GM10248 (cell line): ENCODE data around the gene PELO.

Experiments used
- CTCF ChIA-PET: fragments of 300-600 bp; sonication (Branson Sonifier 250); formaldehyde crosslinking; extraction: SDS; loops from one replicate; lab custom pipeline; 2021; ENCODE audit warnings: antibody characterized with exemption; lab: Yijun Ruan, JAX
- POLR2A ChIA-PET: fragments of 350-650 bp; sonication (Branson Sonifier 250); formaldehyde crosslinking; extraction: SDS; loops from one replicate; lab custom pipeline; 2020; ENCODE audit warnings: antibody characterized with exemption; lab: Yijun Ruan, JAX
- DNase-seq: peaks from one replicate; pipeline ENCODE4 v3.0.0; 2012; ENCODE audit errors: extremely low spot score
- CTCF ChIP-seq: IDR thresholded peaks from 2 replicates; pipeline ENCODE4 v1.5.1; 2012; ENCODE audit warnings: mild to moderate bottlenecking, low read depth; ENCODE audit errors: extremely low read depth, missing control alignments, control extremely low read depth

PELO gene

GRCh38 chr5:52746539-52746938 is 41.2 kb upstream of the PELO start:
- ChIA-PET CTCF (no interaction called here), POLR2A (no interaction called here)
- no peak for DNase-seq
- no peak for TF ChIP-seq CTCF

- ChIA-PET CTCF (no interaction called here), POLR2A (no interaction called here)
- TF ChIP-seq CTCF: no peak
- DNase-seq: no peak
Observed at GRCh38 chr5:52748590-52748989, 39.1 kb upstream of the PELO start.

- no peak for DNase-seq
- ChIA-PET CTCF (no interaction called here), POLR2A (no interaction called here)
- no peak for TF ChIP-seq CTCF
Observed at GRCh38 chr5:52749666-52750065, 38.0 kb upstream of the PELO start.

- CTCF ChIA-PET: no interaction called here
- POLR2A ChIA-PET: no interaction called here
- TF ChIP-seq CTCF: no peak
- DNase-seq: no peak
Observed at GRCh38 chr5:52751137-52751536, 36.6 kb upstream of the PELO start.

- POLR2A ChIA-PET: no interaction called here
- CTCF ChIA-PET: interaction anchor here (1.2 to 1.5 kb wide), 3 partner anchors 8 to 14 kb away, joined by 3 read pairs; no protein-coding TSS in a partner anchor
- TF ChIP-seq CTCF: no peak
- DNase-seq: no peak
Observed at GRCh38 chr5:52754051-52754450, 33.7 kb upstream of the PELO start.

GRCh38 chr5:52757527-52757926 is 30.2 kb upstream of the PELO start:
- no peak for TF ChIP-seq CTCF
- ChIA-PET POLR2A (no interaction called here), CTCF (interaction anchor here (1.4 to 2.3 kb wide), 3 partner anchors 10 to 63 kb away, joined by 6 to 7 read pairs (median 7); no protein-coding TSS in a partner anchor)
- DNase-seq: no peak
